H9 (cell line): ENCODE data around the gene POU6F2. TPM values are rescaled to one million over a fixed set of nuclear protein-coding genes. Genes with fewer than 3 reads are reported as not detected.
"Not testable (repeated sequence)": the region's sequence is repeated elsewhere in the genome, so short reads cannot be mapped to it uniquely, and the experiment has no call there.

Experiments
- DNase-seq: peaks from one replicate; pipeline ENCODE4 v3.0.0-alpha.2; 2017
- H2AFZ ChIP-seq: one replicate; pipeline ENCODE4 v1.6.1; 2013; ENCODE audit warnings: mild to moderate bottlenecking, low read length, control low read depth, moderate library complexity
- H2AK5ac ChIP-seq: 2 replicates; pipeline ENCODE4 v1.6.1; 2013; ENCODE audit warnings: low read length, control low read depth, mixed read lengths; ENCODE audit not compliant: insufficient read length
- H2BK120ac ChIP-seq: one replicate; pipeline ENCODE4 v1.6.1; 2013; ENCODE audit warnings: low read depth, mild to moderate bottlenecking, low read length, control low read depth, inconsistent platforms; ENCODE audit not compliant: poor library complexity, severe bottlenecking
- H2BK12ac ChIP-seq: 2 replicates; pipeline ENCODE4 v1.6.1; 2013; ENCODE audit warnings: low read length, control low read depth, mixed read lengths, low read depth; ENCODE audit not compliant: insufficient read length
- H2BK15ac ChIP-seq: 2 replicates; pipeline ENCODE4 v1.6.1; 2013; ENCODE audit warnings: low read depth, low read length, control low read depth
- H2BK20ac ChIP-seq: one replicate; pipeline ENCODE4 v1.6.1; 2013; ENCODE audit warnings: low read depth, mild to moderate bottlenecking, low read length, control low read depth, inconsistent platforms; ENCODE audit not compliant: poor library complexity, severe bottlenecking
- H2BK5ac ChIP-seq: 2 replicates; pipeline ENCODE4 v1.6.1; 2013; ENCODE audit warnings: low read length, control low read depth, mixed read lengths; ENCODE audit not compliant: insufficient read length
- H3K14ac ChIP-seq: 2 replicates; pipeline ENCODE4 v1.6.1; 2013; ENCODE audit warnings: low read length, control low read depth; ENCODE audit not compliant: insufficient read depth
- H3K18ac ChIP-seq: 2 replicates; pipeline ENCODE4 v1.6.1; 2013; ENCODE audit warnings: low read depth, mild to moderate bottlenecking, mixed read lengths, low read length, control low read depth; ENCODE audit not compliant: insufficient read length
- H3K23ac ChIP-seq: 2 replicates; pipeline ENCODE4 v1.6.1; 2013; ENCODE audit warnings: low read length, control low read depth, mixed read lengths, low read depth; ENCODE audit not compliant: insufficient read length
- H3K23me2 ChIP-seq: 2 replicates; pipeline ENCODE4 v1.6.1; 2013; ENCODE audit warnings: low read depth, mild to moderate bottlenecking, mixed read lengths, low read length, control low read depth; ENCODE audit not compliant: insufficient read length, poor library complexity, severe bottlenecking
- H3K27ac ChIP-seq: 2 replicates; pipeline ENCODE4 v1.5.1; 2013; ENCODE audit warnings: low read length, control low read depth, mixed read lengths, low read depth; ENCODE audit not compliant: insufficient read length
- H3K27me3 ChIP-seq: 2 replicates; pipeline ENCODE4 v1.6.1; 2013; ENCODE audit warnings: low read length, control low read depth, inconsistent platforms; ENCODE audit not compliant: insufficient read depth
- H3K4ac ChIP-seq: 2 replicates; pipeline ENCODE4 v1.6.1; 2013; ENCODE audit warnings: low read depth, mild to moderate bottlenecking, control low read depth, inconsistent platforms, low read length, moderate library complexity
- H3K4me1 ChIP-seq: 2 replicates; pipeline ENCODE4 v1.6.1; 2013; ENCODE audit warnings: low read length, control low read depth, inconsistent platforms; ENCODE audit not compliant: insufficient read depth
- H3K4me2 ChIP-seq: 2 replicates; pipeline ENCODE4 v1.6.1; 2013; ENCODE audit warnings: low read length, control low read depth, mixed read lengths; ENCODE audit not compliant: insufficient read length, insufficient read depth
- H3K56ac ChIP-seq: 2 replicates; pipeline ENCODE4 v1.6.1; 2013; ENCODE audit warnings: low read depth, mild to moderate bottlenecking, mixed read lengths, low read length, control low read depth; ENCODE audit not compliant: insufficient read length
- H3K79me1 ChIP-seq: 2 replicates; pipeline ENCODE4 v1.6.1; 2013; ENCODE audit warnings: low read depth, mild to moderate bottlenecking, moderate library complexity, low read length, control low read depth, inconsistent platforms; ENCODE audit not compliant: insufficient read depth, poor library complexity, severe bottlenecking
- H3K79me2 ChIP-seq: 2 replicates; pipeline ENCODE4 v1.6.1; 2013; ENCODE audit warnings: low read length, control low read depth, inconsistent platforms; ENCODE audit not compliant: insufficient read depth
- H3K9ac ChIP-seq: 2 replicates; pipeline ENCODE4 v1.6.1; 2013; ENCODE audit warnings: low read length, control low read depth, mixed read lengths; ENCODE audit not compliant: insufficient read length; ENCODE audit errors: extremely low read depth
- H3K9me3 ChIP-seq: one replicate; pipeline ENCODE4 v1.6.1; 2013; ENCODE audit warnings: low read depth, low read length, inconsistent platforms; ENCODE audit not compliant: control insufficient read depth
- H3T11ph ChIP-seq: one replicate; pipeline ENCODE4 v1.6.1; 2013; ENCODE audit warnings: mild to moderate bottlenecking, low read length, control low read depth, inconsistent platforms
- H4K20me1 ChIP-seq: one replicate; pipeline ENCODE4 v1.6.1; 2013; ENCODE audit not compliant: control insufficient read depth, insufficient read length, insufficient read depth
- H4K5ac ChIP-seq: 2 replicates; pipeline ENCODE4 v1.6.1; 2013; ENCODE audit warnings: low read depth, mild to moderate bottlenecking, mixed read lengths, low read length, control low read depth; ENCODE audit not compliant: insufficient read length
- H4K8ac ChIP-seq: replicated peaks from 2 replicates; pipeline ENCODE4 v1.6.1; 2013; ENCODE audit warnings: low read length, control low read depth, mixed read lengths, low read depth; ENCODE audit not compliant: insufficient read length
- H4K91ac ChIP-seq: 2 replicates; pipeline ENCODE4 v1.6.1; 2013; ENCODE audit warnings: low read depth, mild to moderate bottlenecking, moderate library complexity, mixed read lengths, low read length, control low read depth; ENCODE audit not compliant: insufficient read length
- H3K27ac Mint-ChIP-seq, 3 experiments: 2 replicates in 2 of 3; 3 replicates in 1 of 3; pipeline ENCODE4 v1.8.0; 2020 to 2021; ENCODE audit warnings: mixed read lengths in 3 of 3, mild to moderate bottlenecking in 1 of 3, moderate library complexity in 1 of 3
- H3K27me3 Mint-ChIP-seq: 2 replicates; pipeline ENCODE4 v1.8.0; 2021; ENCODE audit warnings: low read depth, mild to moderate bottlenecking, moderate library complexity, mixed read lengths
- H3K36me3 Mint-ChIP-seq, 3 experiments: 2 replicates in 2 of 3; 3 replicates in 1 of 3; pipeline ENCODE4 v1.8.0; 2020 to 2021; ENCODE audit warnings: low read depth in 3 of 3, mixed read lengths in 3 of 3; ENCODE audit not compliant: insufficient read depth in 1 of 3
- H3K4me1 Mint-ChIP-seq, 2 experiments: 2 replicates each; pipeline ENCODE4 v1.8.0; 2020; ENCODE audit warnings: mixed read lengths in 2 of 2
- H3K4me3 Mint-ChIP-seq, 2 experiments: 2 replicates in 1 of 2; 3 replicates in 1 of 2; pipeline ENCODE4 v1.8.0; 2020 to 2021; ENCODE audit warnings: mild to moderate bottlenecking in 2 of 2, mixed read lengths in 2 of 2, moderate library complexity in 1 of 2
- H3K9me3 Mint-ChIP-seq, 2 experiments: 2 replicates in 1 of 2; 3 replicates in 1 of 2; pipeline ENCODE4 v1.8.0; 2020; ENCODE audit warnings: mild to moderate bottlenecking in 2 of 2, mixed read lengths in 2 of 2, moderate library complexity in 1 of 2
- CTCF ChIP-seq: fragments of 200-600 bp; sonication (generic); conservative IDR thresholded peaks from 3 replicates; pipeline ENCODE4 v1.8.0; 2021; ENCODE audit warnings: antibody characterized with exemption, mild to moderate bottlenecking
- WGBS: extraction: QIAGEN DNeasy Blood & Tissue Kit; methylation state at CpG from one replicate; pipeline ENCODE4 v1.1.7; 2013; ENCODE audit warnings: missing lambda C conversion rate, low lambda C conversion rate, mixed read lengths; ENCODE audit not compliant: insufficient read length; ENCODE audit errors: extremely low coverage; 5-methylcytosine and 5-hydroxymethylcytosine counted together
- total RNA-seq: library from RNA; stranded (reverse); gene quantifications from 2 replicates; pipeline ENCODE4 v1.2.1, GENCODE V29; 2021

The POU6F2 gene
- total RNA-seq, 1 experiment from 2014 or later, result 1.9 TPM

- Histone ChIP-seq H3K14ac (no peak overlapping the region), H3K79me1 (no peaks in the 10 kb centered on the region), H2BK5ac (no peak overlapping the region), H3K56ac (no peak overlapping the region), H4K8ac (no peak overlapping the region), H2AFZ (no peak overlapping the region), H3K9ac (no peak overlapping the region), H3K23ac (no peak overlapping the region), H3K27me3 (no peaks in the 10 kb centered on the region), H3K27ac (no peak overlapping the region), H4K5ac (no peak overlapping the region), H3K4me1 (no peaks in the 10 kb centered on the region), H3K9me3 (no peaks in the 10 kb centered on the region), H2BK20ac (no peak overlapping the region), H3K18ac (no peak overlapping the region), H4K20me1 (no peaks in the 10 kb centered on the region), H3K23me2 (no peaks in the 10 kb centered on the region), H3K4ac (no peak overlapping the region), H3K4me2 (no peak overlapping the region), H4K91ac (no peak overlapping the region), H3K79me2 (no peaks in the 10 kb centered on the region), H2BK12ac (no peak overlapping the region), H3T11ph (no peak overlapping the region), H2AK5ac (no peak overlapping the region), H2BK120ac (no peak overlapping the region), H2BK15ac (no peak overlapping the region)
- Mint-ChIP-seq H3K4me3 (no peak overlapping the region), H3K9me3 (no peaks in the 10 kb centered on the region), H3K27ac (no peak overlapping the region; a peak in 1 of 7 replicates), H3K27me3 (no peaks in the 10 kb centered on the region), H3K36me3 (no peaks in the 10 kb centered on the region; a peak in 1 of 7 replicates), H3K4me1 (peaks cover 2 to 3% of the 10 kb centered on the region in 2 experiments)
- TF ChIP-seq CTCF, result no peak
- DNase-seq, result no peak
- WGBS, result no CpG with 5 or more reads among the region's 1 CpG
Measured at GRCh38 chr7:39192476-39192875, 214.8 kb downstream of the POU6F2 start.

- not testable (repeated sequence) for H4K8ac ChIP-seq, H4K91ac ChIP-seq, H3K4me1 ChIP-seq, H3K4me2 ChIP-seq, H2AFZ ChIP-seq, H3K4me1 Mint-ChIP-seq, H3K27me3 Mint-ChIP-seq, H3K9ac ChIP-seq, H3K56ac ChIP-seq, DNase-seq, H3K9me3 Mint-ChIP-seq, H3K9me3 ChIP-seq, H2AK5ac ChIP-seq, H3K18ac ChIP-seq, H3K36me3 Mint-ChIP-seq, H2BK20ac ChIP-seq, H4K20me1 ChIP-seq, H3K27ac ChIP-seq, H2BK15ac ChIP-seq, H3K27me3 ChIP-seq, H3K4ac ChIP-seq, H2BK5ac ChIP-seq, H3T11ph ChIP-seq, H3K23ac ChIP-seq, H3K4me3 Mint-ChIP-seq, H3K27ac Mint-ChIP-seq, H3K14ac ChIP-seq, H2BK12ac ChIP-seq, H3K23me2 ChIP-seq, H4K5ac ChIP-seq, H3K79me2 ChIP-seq, H3K79me1 ChIP-seq, H2BK120ac ChIP-seq
- WGBS, result no CpG with 5 or more reads among the region's 10 CpGs
Measured at GRCh38 chr7:39194388-39194787, 216.7 kb downstream of the POU6F2 start.
